NCI-H2196 treated with DMSO at 0.1 percent for 48 hours (cell line): ENCODE measurements around the gene NR3C2.
"Not testable (repeated sequence)": the region's sequence is repeated elsewhere in the genome, so short reads cannot be mapped to it uniquely, and the experiment has no call there.

Experiments
- DNase-seq: peaks from one replicate; lab custom pipeline; 2025; ENCODE audit not compliant: unreplicated experiment; lab: John Stamatoyannopoulos, UW

The NR3C2 gene

GRCh38 chr4:148116264-148116663 is 325.9 kb downstream of the NR3C2 start:
- DNase-seq = no peak

GRCh38 chr4:148114436-148114835 is 327.8 kb downstream of the NR3C2 start:
- DNase-seq = no peak

GRCh38 chr4:148112231-148112982 is 329.8 kb downstream of the NR3C2 start:
- DNase-seq = no peak

- no peak for DNase-seq
These were observed 332.0 kb downstream of the NR3C2 start for GRCh38 chr4:148110169-148110568.

- no peak for DNase-seq
These were observed 333.0 kb downstream of the NR3C2 start for GRCh38 chr4:148109216-148109615.

GRCh38 chr4:148108766-148109165 is 333.4 kb downstream of the NR3C2 start:
- DNase-seq = no peak

- no peak for DNase-seq
These were observed 338.4 kb downstream of the NR3C2 start for GRCh38 chr4:148103597-148104355.

- DNase-seq = no peak
These were observed 340.4 kb downstream of the NR3C2 start for GRCh38 chr4:148101790-148102189.

- DNase-seq = no peak
These were observed 341.0 kb downstream of the NR3C2 start for GRCh38 chr4:148101235-148101634.

- no peak for DNase-seq
These were observed 344.4 kb downstream of the NR3C2 start for GRCh38 chr4:148097801-148098200.

GRCh38 chr4:148095346-148095923 is 346.8 kb downstream of the NR3C2 start:
- DNase-seq = no peak

- no peak for DNase-seq
These were observed 348.1 kb downstream of the NR3C2 start for GRCh38 chr4:148094149-148094548.

GRCh38 chr4:148093065-148093464 is 349.1 kb downstream of the NR3C2 start:
- no peak for DNase-seq

GRCh38 chr4:148092316-148093014 is 349.7 kb downstream of the NR3C2 start:
- DNase-seq = no peak

- no peak for DNase-seq
These were observed 350.3 kb downstream of the NR3C2 start for GRCh38 chr4:148091896-148092295.

GRCh38 chr4:148090503-148091476 is 351.4 kb downstream of the NR3C2 start:
- no peak for DNase-seq

- no peak for DNase-seq
These were observed 352.2 kb downstream of the NR3C2 start for GRCh38 chr4:148090029-148090428.

- DNase-seq = no peak
These were observed 352.6 kb downstream of the NR3C2 start for GRCh38 chr4:148089624-148090023.

GRCh38 chr4:148083073-148083472 is 359.1 kb downstream of the NR3C2 start:
- DNase-seq = not testable (repeated sequence)

- no peak for DNase-seq
These were observed 360.5 kb downstream of the NR3C2 start for GRCh38 chr4:148081745-148082144.
